Mesenchymal stem cell (in vitro differentiated cells and primary cell): ENCODE measurements around the gene WWTR1.
A peak's percentile ranks its signal among the peaks of the same experiment; 100 is the strongest.

Experiments
- DNase-seq: peaks from one replicate; pipeline ENCODE4 v3.0.0-alpha.2; 2013
- H2AFZ ChIP-seq: one replicate; pipeline ENCODE4 v1.6.1; 2013; ENCODE audit warnings: low read depth, mild to moderate bottlenecking, control low read depth, inconsistent platforms, low read length, moderate library complexity
- H2AK5ac ChIP-seq: 2 replicates; pipeline ENCODE4 v1.6.1; 2013; ENCODE audit warnings: low read length, moderate library complexity, mild to moderate bottlenecking, inconsistent platforms; ENCODE audit not compliant: severe bottlenecking
- H2BK120ac ChIP-seq: one replicate; pipeline ENCODE4 v1.6.1; 2013; ENCODE audit warnings: low read depth, mild to moderate bottlenecking, inconsistent platforms, low read length, moderate library complexity
- H2BK12ac ChIP-seq, 2 experiments: one replicate each; pipeline ENCODE4 v1.6.1; 2013; ENCODE audit warnings: inconsistent platforms in 2 of 2, low read length in 2 of 2, mild to moderate bottlenecking in 2 of 2, moderate library complexity in 2 of 2, control low read depth in 1 of 2
- H2BK15ac ChIP-seq: one replicate; pipeline ENCODE4 v1.6.1; 2013; ENCODE audit warnings: mild to moderate bottlenecking, low read depth, inconsistent platforms; ENCODE audit not compliant: poor library complexity, severe bottlenecking
- H2BK5ac ChIP-seq: 2 replicates; pipeline ENCODE4 v1.6.1; 2013; ENCODE audit warnings: low read depth, mild to moderate bottlenecking, low read length, control low read depth, inconsistent platforms; ENCODE audit not compliant: poor library complexity, severe bottlenecking
- H3K14ac ChIP-seq, 2 experiments: one replicate each; pipeline ENCODE4 v1.6.1; 2013; ENCODE audit warnings: inconsistent platforms in 2 of 2, low read length in 2 of 2, control low read depth in 1 of 2, mild to moderate bottlenecking in 1 of 2, moderate library complexity in 1 of 2
- H3K18ac ChIP-seq, 2 experiments: one replicate each; pipeline ENCODE4 v1.6.1; 2013; ENCODE audit warnings: inconsistent platforms in 2 of 2, low read length in 2 of 2, control low read depth in 1 of 2, low read depth in 1 of 2, mild to moderate bottlenecking in 1 of 2
- H3K23ac ChIP-seq, 2 experiments: one replicate each; pipeline ENCODE4 v1.6.1; 2013; ENCODE audit warnings: inconsistent platforms in 2 of 2, low read length in 2 of 2, mild to moderate bottlenecking in 2 of 2, moderate library complexity in 2 of 2, control low read depth in 1 of 2
- H3K27ac ChIP-seq: 2 replicates; pipeline ENCODE4 v1.5.1; 2013; ENCODE audit warnings: mild to moderate bottlenecking, moderate library complexity, low read length, control low read depth, inconsistent platforms; ENCODE audit not compliant: poor library complexity, severe bottlenecking
- H3K27me3 ChIP-seq, 2 experiments: 2 replicates each; pipeline versions ENCODE4 v1.6.1 to v1.7.0; 2013; ENCODE audit warnings: low read length in 2 of 2, mild to moderate bottlenecking in 2 of 2, moderate library complexity in 2 of 2, control low read depth in 1 of 2, inconsistent platforms in 1 of 2; ENCODE audit not compliant: control insufficient read depth in 1 of 2, insufficient read depth in 1 of 2
- H3K36me3 ChIP-seq, 2 experiments: 2 replicates each; pipeline versions ENCODE4 v1.6.1 to v1.7.0; 2013; ENCODE audit warnings: low read length in 2 of 2, control low read depth in 1 of 2, inconsistent platforms in 1 of 2, low read depth in 1 of 2, mild to moderate bottlenecking in 1 of 2; ENCODE audit not compliant: insufficient read depth in 2 of 2, control insufficient read depth in 1 of 2
- H3K4ac ChIP-seq, 2 experiments: one replicate each; pipeline ENCODE4 v1.6.1; 2013; ENCODE audit warnings: inconsistent platforms in 2 of 2, low read length in 2 of 2, mild to moderate bottlenecking in 2 of 2, moderate library complexity in 2 of 2, control low read depth in 1 of 2, low read depth in 1 of 2
- H3K4me1 ChIP-seq: 2 replicates; pipeline ENCODE4 v1.6.1; 2013; ENCODE audit warnings: low read depth, low read length, control low read depth; ENCODE audit not compliant: control insufficient read depth, insufficient read depth
- H3K4me2 ChIP-seq: 2 replicates; pipeline ENCODE4 v1.6.1; 2013; ENCODE audit warnings: low read length, mild to moderate bottlenecking, inconsistent platforms; ENCODE audit not compliant: poor library complexity, severe bottlenecking
- H3K4me3 ChIP-seq, 2 experiments: 2 replicates each; pipeline versions ENCODE4 v1.5.1 to v1.7.0; 2013; ENCODE audit warnings: low read length in 2 of 2, mild to moderate bottlenecking in 2 of 2, control low read depth in 1 of 2, low read depth in 1 of 2; ENCODE audit not compliant: insufficient read depth in 1 of 2
- H3K79me1 ChIP-seq: replicated peaks from 2 replicates; pipeline ENCODE4 v1.6.1; 2013; ENCODE audit warnings: mild to moderate bottlenecking, control low read depth, low read length, inconsistent platforms; ENCODE audit not compliant: poor library complexity, severe bottlenecking
- H3K9ac ChIP-seq: 2 replicates; pipeline ENCODE4 v1.7.0; 2013; ENCODE audit warnings: mild to moderate bottlenecking, low read length, moderate library complexity
- H3K9me3 ChIP-seq: 2 replicates; pipeline ENCODE4 v1.7.0; 2013; ENCODE audit warnings: mild to moderate bottlenecking, low read length; ENCODE audit not compliant: control insufficient read depth
- H4K8ac ChIP-seq: one replicate; pipeline ENCODE4 v1.6.1; 2013; ENCODE audit warnings: inconsistent platforms, mild to moderate bottlenecking, low read length, moderate library complexity
- H4K91ac ChIP-seq: one replicate; pipeline ENCODE4 v1.6.1; 2013; ENCODE audit warnings: mild to moderate bottlenecking, low read length, inconsistent platforms
- WGBS: methylation state at CpG from one replicate; pipeline ENCODE4 v1.1.7; 2013; ENCODE audit warnings: mixed read lengths; 5-methylcytosine and 5-hydroxymethylcytosine counted together

Gene WWTR1

GRCh38 chr3:149577801-149578200, 80.0 kb downstream of the WWTR1 start:
- Histone ChIP-seq H2BK15ac (peak overlapping the region; percentile 78), H3K14ac (peak overlapping the region in 1 of 2 experiments; percentile 85), H3K4me2 (no peak overlapping the region), H4K91ac (peak overlapping the region; percentile 76), H3K27me3 (no peaks in the 10 kb centered on the region), H3K4ac (peak overlapping the region; percentile 25 to 78), H3K9ac (no peak overlapping the region), H2AK5ac (peak overlapping the region; percentile 92), H3K4me1 (peaks cover 32% of the 10 kb centered on the region), H3K23ac (no peak overlapping the region), H3K27ac (no peak overlapping the region), H2BK12ac (peak overlapping the region; percentile 51 to 91), H3K4me3 (no peak overlapping the region), H3K9me3 (no peaks in the 10 kb centered on the region), H3K18ac (peak overlapping the region; percentile 52 to 68), H3K36me3 (no peaks in the 10 kb centered on the region), H2BK120ac (no peak overlapping the region), H2BK5ac (no peak overlapping the region), H3K79me1 (no peaks in the 10 kb centered on the region), H4K8ac (no peak overlapping the region), H2AFZ (no peak overlapping the region)
- 83% methylated on average over 2 of the region's 2 CpGs for WGBS
- DNase-seq: no peak

GRCh38 chr3:149575961-149576564, 81.8 kb downstream of the WWTR1 start:
- Histone ChIP-seq H3K14ac (peak overlapping the region in 1 of 2 experiments; percentile 36), H2AK5ac (peak overlapping the region; percentile 96), H3K23ac (no peak overlapping the region), H2BK12ac (peak overlapping the region in 1 of 2 experiments; percentile 97), H3K9ac (peak overlapping the region; percentile 77), H3K4me3 (peak overlapping the region in 1 of 2 experiments; percentile 52), H2AFZ (no peak overlapping the region), H3K9me3 (no peaks in the 10 kb centered on the region), H3K4me2 (no peak overlapping the region), H3K4me1 (peaks cover 30% of the 10 kb centered on the region), H2BK120ac (peak overlapping the region; percentile 65), H3K79me1 (no peaks in the 10 kb centered on the region), H3K18ac (peak overlapping the region; percentile 44 to 96), H2BK5ac (peak overlapping the region; percentile 96), H2BK15ac (peak overlapping the region; percentile 98), H4K91ac (peak overlapping the region; percentile 91), H3K27ac (peak overlapping the region; percentile 89), H3K36me3 (peaks cover 2 to 13% of the 10 kb centered on the region in 2 experiments), H3K27me3 (no peaks in the 10 kb centered on the region), H4K8ac (peak overlapping the region; percentile 69), H3K4ac (peak overlapping the region; percentile 88 to 94)
- WGBS: under 1% methylated on average over 5 of the region's 5 CpGs
- DNase-seq: peak; percentile 97

- H3K27ac ChIP-seq: peak overlapping the region; percentile 89
- peak overlapping the region; percentile 96 for H2BK5ac ChIP-seq
- H3K4me3 ChIP-seq: peak overlapping the region in 1 of 2 experiments; percentile 52
- H4K91ac ChIP-seq: peak overlapping the region; percentile 91
- peak overlapping the region; percentile 88 to 94 for H3K4ac ChIP-seq
- H3K23ac ChIP-seq: no peak overlapping the region
- H2AK5ac ChIP-seq: peak overlapping the region; percentile 96
- H3K9ac ChIP-seq: peak overlapping the region; percentile 77
- peak overlapping the region; percentile 44 to 96 for H3K18ac ChIP-seq
- H2BK15ac ChIP-seq: peak overlapping the region; percentile 98
- H4K8ac ChIP-seq: peak overlapping the region; percentile 69
- H3K9me3 ChIP-seq: no peaks in the 10 kb centered on the region
- peak overlapping the region in 1 of 2 experiments; percentile 97 for H2BK12ac ChIP-seq
- H3K4me2 ChIP-seq: no peak overlapping the region
- no peak overlapping the region for H2AFZ ChIP-seq
- WGBS: 0% methylated on average over 5 of the region's 7 CpGs
- H2BK120ac ChIP-seq: peak overlapping the region; percentile 65
- H3K79me1 ChIP-seq: no peaks in the 10 kb centered on the region
- H3K36me3 ChIP-seq: peaks cover 2 to 18% of the 10 kb centered on the region in 2 experiments
- DNase-seq: peak; percentile 94
- H3K14ac ChIP-seq: no peak overlapping the region
- no peaks in the 10 kb centered on the region for H3K27me3 ChIP-seq
- peaks cover 26% of the 10 kb centered on the region for H3K4me1 ChIP-seq
Measured at GRCh38 chr3:149575213-149575960, 82.4 kb downstream of the WWTR1 start.

GRCh38 chr3:149572796-149573414, 84.9 kb downstream of the WWTR1 start:
- peak overlapping the region; percentile 84 for H3K27ac ChIP-seq
- peak overlapping the region; percentile 57 for H2AK5ac ChIP-seq
- H3K4me1 ChIP-seq: peaks cover 25% of the 10 kb centered on the region
- H3K4me2 ChIP-seq: no peak overlapping the region
- H3K23ac ChIP-seq: no peak overlapping the region
- peak overlapping the region; percentile 64 for H2AFZ ChIP-seq
- H2BK5ac ChIP-seq: no peak overlapping the region
- H3K4ac ChIP-seq: peak overlapping the region; percentile 15 to 74
- peak overlapping the region in 1 of 2 experiments; percentile 43 for H2BK12ac ChIP-seq
- no peak overlapping the region for H2BK120ac ChIP-seq
- no peaks in the 10 kb centered on the region for H3K27me3 ChIP-seq
- H3K79me1 ChIP-seq: no peaks in the 10 kb centered on the region
- H4K8ac ChIP-seq: peak overlapping the region; percentile 66
- peaks cover 5 to 29% of the 10 kb centered on the region in 2 experiments for H3K36me3 ChIP-seq
- peak; percentile 79 for DNase-seq
- H4K91ac ChIP-seq: peak overlapping the region; percentile 67
- peak overlapping the region in 1 of 2 experiments; percentile 74 for H3K14ac ChIP-seq
- H2BK15ac ChIP-seq: peak overlapping the region; percentile 15
- peak overlapping the region; percentile 59 for H3K9ac ChIP-seq
- peak overlapping the region in 1 of 2 experiments; percentile 32 for H3K4me3 ChIP-seq
- WGBS: 33% methylated on average over 5 of the region's 6 CpGs
- no peaks in the 10 kb centered on the region for H3K9me3 ChIP-seq
- peak overlapping the region; percentile 26 to 77 for H3K18ac ChIP-seq
